HEK293 (cell line): ENCODE results near the gene MTOR.
"Not testable (repeated sequence)": the region's sequence is repeated elsewhere in the genome, so short reads cannot be mapped to it uniquely, and the experiment has no call there.

Experiments used
- CTCF ChIA-PET: fragments of 350-600 bp; formaldehyde crosslinking; extraction: SDS; loops from one replicate; lab custom pipeline; 2021; ENCODE audit warnings: antibody characterized with exemption; lab: Yijun Ruan, JAX
- POLR2A ChIA-PET: fragments of 300-600 bp; formaldehyde crosslinking; extraction: SDS; loops from one replicate; lab custom pipeline; 2020; ENCODE audit warnings: antibody characterized with exemption, inconsistent platforms; lab: Yijun Ruan, JAX
- H3K27ac ChIP-seq: fragments of 200-500 bp; sonication (Bioruptor generic); 2 replicates; pipeline ENCODE4 v1.5.1; 2014; ENCODE audit warnings: low read depth, low read length, control low read depth, inconsistent platforms; ENCODE audit errors: extremely low read depth
- H3K36me3 ChIP-seq, 2 experiments: fragments of 200-500 bp in 1 of 2; sonication (Bioruptor generic) in 1 of 2; 1 replicate in 1 of 2; 2 replicates in 1 of 2; pipeline ENCODE4 v1.5.1; 2014 to 2017; ENCODE audit warnings: inconsistent platforms in 2 of 2, low read length in 2 of 2; ENCODE audit not compliant: control insufficient read depth in 2 of 2, insufficient read depth in 1 of 2
- H3K4me1 ChIP-seq: fragments of 200-500 bp; sonication (Bioruptor generic); 2 replicates; pipeline ENCODE4 v1.5.1; 2014; ENCODE audit warnings: mild to moderate bottlenecking, low read length, inconsistent platforms; ENCODE audit not compliant: control insufficient read depth, insufficient read depth
- H3K4me3 ChIP-seq: 2 replicates; pipeline ENCODE4 v1.5.1; 2011; ENCODE audit warnings: low read depth, mild to moderate bottlenecking, control low read depth, low read length, moderate library complexity
- H3K9me3 ChIP-seq: fragments of 200-500 bp; sonication (Bioruptor generic); 2 replicates; pipeline ENCODE4 v1.5.1; 2014; ENCODE audit warnings: low read depth, low read length, inconsistent platforms; ENCODE audit not compliant: control insufficient read depth, insufficient read depth
- BCL6B ChIP-seq: fragments of 450-650 bp; formaldehyde crosslinking; IDR thresholded peaks from 2 replicates; pipeline ENCODE4 v1.5.1; 2017; ENCODE audit warnings: missing biosample characterization, missing genetic modification characterization
- HOXA7 ChIP-seq: sonication (generic); formaldehyde crosslinking; IDR thresholded peaks from 2 replicates; pipeline ENCODE4 v1.8.1; 2022; ENCODE audit warnings: missing genetic modification reagents, borderline replicate concordance
- KLF1 ChIP-seq: fragments of 450-650 bp; formaldehyde crosslinking; IDR thresholded peaks from 2 replicates; pipeline ENCODE4 v1.5.1; 2016; ENCODE audit warnings: missing biosample characterization, missing genetic modification characterization
- KLF8 ChIP-seq: fragments of 450-650 bp; formaldehyde crosslinking; IDR thresholded peaks from 2 replicates; pipeline ENCODE4 v1.5.1; 2016; ENCODE audit warnings: missing biosample characterization, missing genetic modification characterization
- MZF1 ChIP-seq: fragments of 450-650 bp; formaldehyde crosslinking; IDR thresholded peaks from 2 replicates; pipeline ENCODE4 v1.5.1; 2017; ENCODE audit warnings: missing biosample characterization, missing genetic modification characterization, borderline replicate concordance
- PBX3 ChIP-seq: sonication (generic); formaldehyde crosslinking; IDR thresholded peaks from 2 replicates; pipeline ENCODE4 v1.8.1; 2022; ENCODE audit warnings: mild to moderate bottlenecking, moderate library complexity, missing genetic modification reagents
- ZEB2 ChIP-seq: fragments of 450-650 bp; formaldehyde crosslinking; IDR thresholded peaks from 2 replicates; pipeline ENCODE4 v1.5.1; 2016; ENCODE audit warnings: missing biosample characterization, missing genetic modification characterization
- ZFP41 ChIP-seq: fragments of 450-650 bp; formaldehyde crosslinking; IDR thresholded peaks from 2 replicates; pipeline ENCODE4 v1.5.1; 2016; ENCODE audit warnings: missing biosample characterization, missing genetic modification characterization, borderline replicate concordance
- ZNF10 ChIP-seq: fragments of 450-650 bp; formaldehyde crosslinking; IDR thresholded peaks from 2 replicates; pipeline ENCODE4 v1.5.1; 2017; ENCODE audit warnings: missing biosample characterization, missing genetic modification characterization
- ZNF146 ChIP-seq: fragments of 450-650 bp; formaldehyde crosslinking; IDR thresholded peaks from 2 replicates; pipeline ENCODE4 v1.5.1; 2016; ENCODE audit warnings: missing biosample characterization, missing genetic modification characterization
- ZNF169 ChIP-seq: fragments of 450-650 bp; formaldehyde crosslinking; IDR thresholded peaks from 2 replicates; pipeline ENCODE4 v1.5.1; 2016; ENCODE audit warnings: missing biosample characterization, missing genetic modification characterization
- ZNF280D ChIP-seq: fragments of 450-650 bp; formaldehyde crosslinking; IDR thresholded peaks from 2 replicates; pipeline ENCODE4 v1.5.1; 2016; ENCODE audit warnings: missing biosample characterization, missing genetic modification characterization
- ZNF311 ChIP-seq: fragments of 450-650 bp; formaldehyde crosslinking; IDR thresholded peaks from 2 replicates; pipeline ENCODE4 v1.5.1; 2017; ENCODE audit warnings: missing biosample characterization, missing genetic modification characterization, borderline replicate concordance
- ZNF391 ChIP-seq: fragments of 450-650 bp; formaldehyde crosslinking; IDR thresholded peaks from 2 replicates; pipeline ENCODE4 v1.5.1; 2016; ENCODE audit warnings: low read depth, missing biosample characterization, missing genetic modification characterization, borderline replicate concordance
- ZNF658 ChIP-seq: fragments of 450-650 bp; formaldehyde crosslinking; IDR thresholded peaks from 2 replicates; pipeline ENCODE4; 2016; ENCODE audit warnings: missing biosample characterization, missing genetic modification characterization
- ZSCAN23 ChIP-seq: fragments of 450-650 bp; formaldehyde crosslinking; IDR thresholded peaks from 2 replicates; pipeline ENCODE4 v1.5.1; 2016; ENCODE audit warnings: missing biosample characterization, missing genetic modification characterization
- TF ChIP-seq, protein P1 (sequence below): fragments of 450-650 bp; formaldehyde crosslinking; IDR thresholded peaks from 2 replicates; pipeline ENCODE4 v1.5.1; 2016; ENCODE audit warnings: missing biosample characterization, missing genetic modification characterization
- TF ChIP-seq, protein P2 (sequence below): fragments of 450-650 bp; formaldehyde crosslinking; IDR thresholded peaks from 2 replicates; pipeline ENCODE4 v1.5.1; 2016; ENCODE audit warnings: missing biosample characterization, missing genetic modification characterization

The MTOR gene

DNA sequence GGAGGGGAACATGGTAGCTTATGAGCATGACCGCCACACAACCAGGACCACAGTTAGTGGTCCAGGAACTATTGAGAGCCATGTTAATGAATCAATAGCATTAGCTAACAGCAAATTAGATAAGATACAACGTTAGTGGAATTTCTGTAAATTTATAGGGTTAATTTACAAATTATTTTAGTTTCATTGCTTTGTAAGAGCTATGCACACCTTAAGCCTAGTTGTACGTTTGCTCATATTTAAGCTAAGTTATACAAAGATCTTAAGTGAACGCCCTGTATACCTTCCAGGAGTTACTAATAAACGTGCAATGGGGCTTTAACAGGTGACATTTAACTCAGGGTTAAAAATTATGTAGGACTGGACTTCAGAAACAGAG, 163.4 kb downstream of the MTOR start:
- TF ChIP-seq HOXA7 (CRISPR knock-in tag): no peak
- TF ChIP-seq ZSCAN23 (tag by site-specific recombination): no peak
- no peak for TF ChIP-seq KLF1 (tag by site-specific recombination)
- no peak for TF ChIP-seq PBX3 (CRISPR knock-in tag)
- TF ChIP-seq BCL6B (tag by site-specific recombination): no peak
- no peak for TF ChIP-seq ZNF169 (tag by site-specific recombination)
- TF ChIP-seq ZNF391: no peak
- no peak for TF ChIP-seq ZNF311 (tag by site-specific recombination)
- no peak for TF ChIP-seq MZF1
- no peak for TF ChIP-seq ZNF658
- no peak for TF ChIP-seq ZEB2 (tag by site-specific recombination)
- TF ChIP-seq, protein P1, sequence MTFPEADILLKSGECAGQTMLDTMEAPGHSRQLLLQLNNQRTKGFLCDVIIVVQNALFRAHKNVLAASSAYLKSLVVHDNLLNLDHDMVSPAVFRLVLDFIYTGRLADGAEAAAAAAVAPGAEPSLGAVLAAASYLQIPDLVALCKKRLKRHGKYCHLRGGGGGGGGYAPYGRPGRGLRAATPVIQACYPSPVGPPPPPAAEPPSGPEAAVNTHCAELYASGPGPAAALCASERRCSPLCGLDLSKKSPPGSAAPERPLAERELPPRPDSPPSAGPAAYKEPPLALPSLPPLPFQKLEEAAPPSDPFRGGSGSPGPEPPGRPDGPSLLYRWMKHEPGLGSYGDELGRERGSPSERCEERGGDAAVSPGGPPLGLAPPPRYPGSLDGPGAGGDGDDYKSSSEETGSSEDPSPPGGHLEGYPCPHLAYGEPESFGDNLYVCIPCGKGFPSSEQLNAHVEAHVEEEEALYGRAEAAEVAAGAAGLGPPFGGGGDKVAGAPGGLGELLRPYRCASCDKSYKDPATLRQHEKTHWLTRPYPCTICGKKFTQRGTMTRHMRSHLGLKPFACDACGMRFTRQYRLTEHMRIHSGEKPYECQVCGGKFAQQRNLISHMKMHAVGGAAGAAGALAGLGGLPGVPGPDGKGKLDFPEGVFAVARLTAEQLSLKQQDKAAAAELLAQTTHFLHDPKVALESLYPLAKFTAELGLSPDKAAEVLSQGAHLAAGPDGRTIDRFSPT (tag by site-specific recombination): no peak
- TF ChIP-seq ZNF10 (tag by site-specific recombination): no peak
- no peak for TF ChIP-seq KLF8 (tag by site-specific recombination)
- no peak for TF ChIP-seq ZFP41 (tag by site-specific recombination)
- peak overlapping the region; percentile 89; the same call in 1 of the 2 replicates for H3K27ac ChIP-seq
- peaks cover 3% of the 10 kb centered on the region; the same call in 1 of the 2 replicates for H3K4me1 ChIP-seq
- H3K9me3 ChIP-seq: no peaks in the 10 kb centered on the region
- CTCF ChIA-PET: interaction anchor here (0.6 to 2.4 kb wide), 5 partner anchors 37 to 1353 kb away, joined by 3 to 16 read pairs (median 5); no protein-coding TSS in a partner anchor
- peaks cover 38 to 42% of the 10 kb centered on the region in 2 experiments for H3K36me3 ChIP-seq
- POLR2A ChIA-PET: interaction anchor here (0.5 to 2.1 kb wide), 10 partner anchors 9 to 609 kb away, joined by 3 to 6 read pairs (median 3); no protein-coding TSS in a partner anchor
- peak overlapping the region; percentile 76 for H3K4me3 ChIP-seq

- CTCF ChIA-PET, POLR2A ChIA-PET, H3K4me3 ChIP-seq: not testable (repeated sequence)
- peak; percentile 72; the same call in 1 of the 2 replicates for TF ChIP-seq ZNF280D (tag by site-specific recombination)
- TF ChIP-seq, protein P2, sequence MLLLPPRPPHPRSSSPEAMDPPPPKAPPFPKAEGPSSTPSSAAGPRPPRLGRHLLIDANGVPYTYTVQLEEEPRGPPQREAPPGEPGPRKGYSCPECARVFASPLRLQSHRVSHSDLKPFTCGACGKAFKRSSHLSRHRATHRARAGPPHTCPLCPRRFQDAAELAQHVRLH: peak; percentile 63; the same call in 1 of the 2 replicates
- TF ChIP-seq ZNF146 (tag by site-specific recombination): peak; percentile 100
- TF ChIP-seq, all 188 proteins: peak for 3; not testable (repeated sequence) for 185
- not testable (repeated sequence) for H3K9me3 ChIP-seq, H3K27ac ChIP-seq, H3K4me1 ChIP-seq
- peaks cover 38 to 70% of the 10 kb centered on the region in 2 experiments for H3K36me3 ChIP-seq
Measured at GRCh38 chr1:11083784-11084183, 178.6 kb downstream of the MTOR start.
